Activated B cell treated with CpG ODN at 0.5 μM for 24 hours (primary cell): Measurements from ENCODE around the gene AMHR2. TPM values are rescaled to one million over a fixed set of nuclear protein-coding genes. Genes with fewer than 3 reads are reported as not detected.
A peak's percentile ranks its signal among the peaks of the same experiment; 100 is the strongest.
"Not testable (repeated sequence)": the region's sequence is repeated elsewhere in the genome, so short reads cannot be mapped to it uniquely, and the experiment has no call there.

Experiments used
- ATAC-seq: fragments of 200-7000 bp; cut with Tn5 transposase; one replicate; pipeline ENCODE4 v1.10.0; 2021; ENCODE audit warnings: low read depth, mild to moderate bottlenecking, moderate library complexity
- CTCF ChIA-PET: fragments of 350-600 bp; sonication (Branson Sonifier 250); formaldehyde crosslinking; loops from one replicate; lab custom pipeline; 2021; ENCODE audit warnings: antibody characterized with exemption; lab: Charles Lee
- POLR2A ChIA-PET: fragments of 350-600 bp; sonication (Branson Sonifier 250); formaldehyde crosslinking; loops from one replicate; lab custom pipeline; 2021; ENCODE audit warnings: antibody characterized with exemption; lab: Charles Lee
- DNase-seq: peaks from one replicate; pipeline ENCODE4 v3.0.0; 2022
- H3K27ac Mint-ChIP-seq: one replicate; pipeline ENCODE4 v1.8.0; 2020; ENCODE audit warnings: mixed read lengths
- H3K27me3 Mint-ChIP-seq: one replicate; pipeline ENCODE4 v1.8.0; 2021; ENCODE audit warnings: mixed read lengths
- H3K36me3 Mint-ChIP-seq: one replicate; pipeline ENCODE4 v1.8.0; 2021; ENCODE audit warnings: low read depth, mixed read lengths
- H3K4me1 Mint-ChIP-seq: one replicate; pipeline ENCODE4 v1.8.0; 2021; ENCODE audit warnings: mixed read lengths
- H3K4me3 Mint-ChIP-seq: one replicate; pipeline ENCODE4 v1.8.0; 2020; ENCODE audit warnings: mild to moderate bottlenecking, mixed read lengths
- H3K9me3 Mint-ChIP-seq: one replicate; pipeline ENCODE4 v1.8.0; 2020; ENCODE audit warnings: mixed read lengths
- CTCF ChIP-seq: fragments of 200-600 bp; IDR thresholded peaks from one replicate; pipeline ENCODE4 v1.8.0; 2022; ENCODE audit warnings: antibody characterized with exemption, mild to moderate bottlenecking
- intact Hi-C: fragments of 100-400 bp; cut with micrococcal nuclease; formaldehyde crosslinking; loops from one replicate; pipeline ENCODE4 v1.15.1; 2024
- total RNA-seq: library from RNA; stranded (reverse); gene quantifications from 2 replicates; pipeline ENCODE4 v1.2.3, GENCODE V29; 2022

AMHR2 gene
- total RNA-seq, 1 donor from 2014 or later, result not detected

DNA sequence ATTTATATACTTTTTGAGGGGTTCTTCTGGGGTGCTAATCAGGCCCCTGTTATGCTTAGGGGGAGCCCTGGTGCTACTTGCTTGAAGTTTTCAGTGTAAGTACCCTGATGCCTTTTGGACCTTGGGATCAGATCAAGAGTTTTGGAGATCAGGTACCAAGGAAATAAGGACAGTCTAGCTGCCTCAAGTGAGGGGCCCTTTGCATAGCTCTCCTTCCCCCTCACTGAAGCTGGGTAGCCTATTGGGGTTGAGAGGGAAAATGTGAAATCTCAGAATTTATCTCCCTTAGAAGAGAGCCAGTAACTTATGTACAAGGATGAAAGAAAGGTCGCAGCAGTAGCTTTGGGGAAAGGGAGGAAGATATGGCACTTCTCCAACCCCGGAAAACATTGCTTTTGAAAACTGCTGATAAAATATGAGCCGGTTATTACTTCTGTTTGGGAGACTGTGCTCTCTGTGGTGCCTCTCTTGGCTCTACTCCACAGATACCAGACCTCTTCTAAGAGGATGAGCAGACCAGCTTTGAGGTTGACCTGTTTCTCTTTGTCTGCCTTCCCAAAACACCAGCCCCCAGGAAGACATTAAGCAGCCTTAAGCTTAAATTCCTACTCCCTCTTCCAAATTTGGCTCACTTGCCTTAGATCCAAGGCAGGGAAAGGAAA, 8.8 kb upstream of the AMHR2 start:
- ATAC-seq, result no peak
- Mint-ChIP-seq H3K4me1 (peaks cover 60% of the 10 kb centered on the region), H3K27ac (peak overlapping the region; percentile 35), H3K9me3 (no peaks in the 10 kb centered on the region), H3K4me3 (no peak overlapping the region), H3K27me3 (no peaks in the 10 kb centered on the region), H3K36me3 (peaks cover 37% of the 10 kb centered on the region)
- ChIA-PET POLR2A (interaction anchor here (0.6 to 1.4 kb wide), 2 partner anchors 11 to 28 kb away, joined by 3 to 5 read pairs; no protein-coding TSS in a partner anchor), CTCF (interaction anchor here (1.4 to 3.1 kb wide), 2 partner anchors 62 to 93 kb away, joined by 3 to 11 read pairs; partner anchors contain the start of gene AAAS)
- intact Hi-C loops, result no loop called here
- no peak for TF ChIP-seq CTCF
- DNase-seq, result no peak

GRCh38 chr12:53415752-53416389, 7.8 kb upstream of the AMHR2 start:
- ATAC-seq, H3K27ac Mint-ChIP-seq, DNase-seq, H3K27me3 Mint-ChIP-seq, H3K9me3 Mint-ChIP-seq, intact Hi-C loops, H3K4me3 Mint-ChIP-seq: not testable (repeated sequence)
- H3K4me1 Mint-ChIP-seq, result peaks cover 66% of the 10 kb centered on the region
- ChIA-PET CTCF (interaction anchor here (1.8 to 3.7 kb wide), 2 partner anchors 63 to 93 kb away, joined by 4 to 22 read pairs; no protein-coding TSS in a partner anchor), POLR2A (interaction anchor here (1.4 to 3.1 kb wide), 2 partner anchors 10 to 37 kb away, joined by 3 to 37 read pairs; partner anchors contain the start of gene SP1)
- peaks cover 31% of the 10 kb centered on the region for H3K36me3 Mint-ChIP-seq

GRCh38 chr12:53417291-53417816, 6.3 kb upstream of the AMHR2 start:
- H3K4me3 Mint-ChIP-seq, result peak overlapping the region; percentile 44
- ChIA-PET CTCF (interaction anchor here (0.6 to 3.7 kb wide), 7 partner anchors 36 to 1019 kb away, joined by 3 to 22 read pairs (median 4); no protein-coding TSS in a partner anchor), POLR2A (interaction anchor here (0.7 to 3.1 kb wide), 17 partner anchors 10 to 233 kb away, joined by 3 to 37 read pairs (median 4); partner anchors contain the start of genes SP1 and TARBP2)
- ATAC-seq, result peak; percentile 59
- H3K4me1 Mint-ChIP-seq, result peaks cover 64% of the 10 kb centered on the region
- H3K27ac Mint-ChIP-seq, result peak overlapping the region; percentile 83
- intact Hi-C loops, result loop anchor here (1.0 kb wide), 2 partner anchors 24 to 65 kb away; partner anchors contain the start of gene PRR13
- H3K27me3 Mint-ChIP-seq, H3K9me3 Mint-ChIP-seq, DNase-seq: not testable (repeated sequence)
- peaks cover 18% of the 10 kb centered on the region for H3K36me3 Mint-ChIP-seq

DNA sequence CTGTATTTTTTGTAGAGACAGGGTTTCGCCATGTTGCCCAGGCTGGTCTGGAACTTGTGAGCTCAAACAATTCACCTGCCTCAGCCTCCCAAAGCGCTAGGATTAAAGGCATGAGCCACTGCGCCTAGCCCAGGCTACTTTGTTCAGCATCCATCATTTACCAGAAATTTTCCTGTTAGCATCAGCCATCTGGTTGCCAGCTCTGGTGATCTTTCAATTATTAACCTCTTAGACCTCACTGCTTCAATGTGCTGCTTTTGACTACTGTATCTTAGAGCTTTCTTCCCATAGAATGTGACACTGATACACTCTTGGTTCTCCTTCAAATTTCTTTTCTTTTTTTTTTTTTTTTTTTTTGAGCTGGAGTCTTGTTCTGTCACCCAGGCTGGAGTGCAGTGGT, 5.4 kb upstream of the AMHR2 start:
- ATAC-seq (no peak), DNase-seq (no peak)
- peaks cover 56% of the 10 kb centered on the region for H3K4me1 Mint-ChIP-seq
- H3K4me3 Mint-ChIP-seq, result no peak overlapping the region
- peaks cover 11% of the 10 kb centered on the region for H3K36me3 Mint-ChIP-seq
- TF ChIP-seq CTCF, result no peak
- no peaks in the 10 kb centered on the region for H3K27me3 Mint-ChIP-seq
- intact Hi-C loops, result no loop called here
- ChIA-PET POLR2A (interaction anchor here (0.5 to 3.1 kb wide), 13 partner anchors 13 to 97 kb away, joined by 3 to 37 read pairs (median 5); partner anchors contain the start of genes SP1 and TARBP2), CTCF (interaction anchor here (0.6 to 3.7 kb wide), 6 partner anchors 37 to 1018 kb away, joined by 3 to 22 read pairs (median 4); no protein-coding TSS in a partner anchor)
- peak overlapping the region; percentile 83 for H3K27ac Mint-ChIP-seq
- H3K9me3 Mint-ChIP-seq, result no peaks in the 10 kb centered on the region

DNA sequence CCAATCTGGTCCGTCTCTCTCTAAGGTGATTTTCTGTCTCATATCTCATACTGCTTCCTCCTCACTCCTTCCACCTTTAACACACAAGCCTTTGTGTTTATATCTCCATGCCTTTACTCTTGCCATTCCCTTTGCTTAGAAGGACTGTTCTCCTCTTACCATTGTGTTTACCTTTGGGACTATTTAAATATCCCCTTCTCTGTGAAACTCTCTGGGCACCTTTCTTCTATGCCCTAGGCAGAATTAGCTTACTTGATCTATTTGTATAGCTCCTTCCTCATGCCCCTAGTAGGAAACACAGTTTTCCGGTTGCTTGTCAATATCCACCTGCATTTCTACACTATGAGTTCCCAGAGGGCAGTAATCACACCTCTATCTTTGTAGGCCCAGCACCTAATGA, 3.9 kb upstream of the AMHR2 start:
- ATAC-seq (no peak), DNase-seq (no peak)
- no peak overlapping the region for H3K4me3 Mint-ChIP-seq
- ChIA-PET POLR2A (interaction anchor here (0.5 to 3.5 kb wide), 2 partner anchors 39 to 71 kb away, joined by 3 to 38 read pairs; partner anchors contain the start of gene SP1), CTCF (interaction anchor here (1.1 to 5.6 kb wide), 3 partner anchors 63 to 75 kb away, joined by 3 to 118 read pairs (median 28); no protein-coding TSS in a partner anchor)
- peaks cover 48% of the 10 kb centered on the region for H3K4me1 Mint-ChIP-seq
- H3K9me3 Mint-ChIP-seq, result no peaks in the 10 kb centered on the region
- TF ChIP-seq CTCF, result no peak
- no peaks in the 10 kb centered on the region for H3K27me3 Mint-ChIP-seq
- peak overlapping the region; percentile 70 for H3K27ac Mint-ChIP-seq
- no peaks in the 10 kb centered on the region for H3K36me3 Mint-ChIP-seq
- intact Hi-C loops, result no loop called here

GRCh38 chr12:53422247-53422646, 1.4 kb upstream of the AMHR2 start:
- DNase-seq, H3K9me3 Mint-ChIP-seq, H3K4me3 Mint-ChIP-seq, intact Hi-C loops, H3K27me3 Mint-ChIP-seq, H3K36me3 Mint-ChIP-seq, ATAC-seq, H3K27ac Mint-ChIP-seq: not testable (repeated sequence)
- H3K4me1 Mint-ChIP-seq, result peaks cover 33% of the 10 kb centered on the region
- ChIA-PET CTCF (interaction anchor here (1.6 to 5.6 kb wide), 6 partner anchors 43 to 101 kb away, joined by 3 to 118 read pairs (median 22); partner anchors contain the start of genes AAAS, NPFF and SP1), POLR2A (interaction anchor here (0.7 to 3.5 kb wide), 3 partner anchors 42 to 97 kb away, joined by 8 to 38 read pairs (median 8); partner anchors contain the start of gene SP1)
